ENCODE data around the gene MAN2B2.

Gene MAN2B2

GRCh38 chr4:6632125-6632524 is 57.1 kb downstream of the MAN2B2 start:
- peak; percentile 1 for DNase-seq
- Mint-ChIP-seq H3K27ac (no peak overlapping the region), H3K9me3 (no peaks in the 10 kb centered on the region), H3K27me3 (peaks cover 8% of the 10 kb centered on the region), H3K4me3 (no peak overlapping the region), H3K4me1 (peaks cover 8% of the 10 kb centered on the region), H3K36me3 (no peaks in the 10 kb centered on the region)
- CTCF ChIA-PET = interaction anchor here (1.0 kb wide), 1 partner anchor 20 kb away, joined by 3 read pairs; no protein-coding TSS in a partner anchor

DNA sequence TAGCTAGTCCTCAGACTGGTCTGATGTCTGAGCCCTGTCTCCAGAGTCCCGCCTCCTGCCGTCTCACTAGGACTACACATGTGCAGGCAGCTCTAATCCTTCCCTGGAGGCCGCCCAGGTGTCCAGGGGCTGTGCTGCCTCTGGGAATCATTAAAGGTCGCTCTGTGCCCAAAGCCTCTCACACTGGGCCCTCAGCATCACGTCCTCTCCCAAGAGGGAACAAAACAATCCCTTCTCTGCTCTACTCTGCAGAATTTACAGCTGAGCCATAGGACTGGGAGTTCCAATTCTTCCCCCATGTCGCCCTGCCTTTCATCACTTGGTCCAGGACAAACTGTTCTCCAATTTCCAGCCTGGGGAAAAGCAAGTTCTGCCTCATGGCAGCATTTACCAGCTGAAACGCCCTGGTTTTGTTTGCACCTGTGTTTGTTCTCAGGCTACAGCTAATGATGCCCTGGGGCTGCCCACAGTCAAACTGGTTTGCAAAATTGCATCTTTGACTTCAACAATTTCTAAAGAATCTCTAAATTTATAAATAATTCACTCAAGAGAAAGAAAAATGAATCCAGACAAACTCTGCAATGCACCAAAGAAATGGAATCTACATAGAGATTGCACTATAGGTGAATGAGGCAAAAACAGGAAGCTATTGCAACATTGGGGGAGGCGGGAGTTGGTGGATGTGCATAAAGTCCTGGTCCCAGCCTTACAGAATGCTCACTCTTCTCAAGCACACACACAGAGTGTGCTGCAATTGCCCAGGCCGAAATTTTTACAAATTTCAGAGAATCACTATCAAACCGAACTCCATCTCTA is 58.3 kb downstream of the MAN2B2 start:
- CTCF ChIA-PET = interaction anchor here (1.3 kb wide), 1 partner anchor 240 kb away, joined by 3 read pairs; no protein-coding TSS in a partner anchor
- H3K4me3 Mint-ChIP-seq = no peak overlapping the region
- no peak overlapping the region for H3K27ac Mint-ChIP-seq

GRCh38 chr4:6634746-6635145 is 59.8 kb downstream of the MAN2B2 start:
- peaks cover 3% of the 10 kb centered on the region for H3K9me3 Mint-ChIP-seq
- no peak overlapping the region for H3K27ac Mint-ChIP-seq
- peak; percentile 10 for DNase-seq
- CTCF ChIA-PET = interaction anchor here (0.7 kb wide), 1 partner anchor 46 kb away, joined by 4 read pairs; no protein-coding TSS in a partner anchor
- H3K27me3 Mint-ChIP-seq = peaks cover 5% of the 10 kb centered on the region
- no peak overlapping the region for H3K4me3 Mint-ChIP-seq
- peaks cover 13% of the 10 kb centered on the region for H3K4me1 Mint-ChIP-seq
- peaks cover 3% of the 10 kb centered on the region for H3K36me3 Mint-ChIP-seq

More for the DNA sequence above, 58.3 kb downstream of the MAN2B2 start:
- H3K36me3 Mint-ChIP-seq = peaks cover 1% of the 10 kb centered on the region
- H3K9me3 Mint-ChIP-seq = peaks cover 3% of the 10 kb centered on the region
- DNase-seq = peak; percentile 22
- peaks cover 8% of the 10 kb centered on the region for H3K27me3 Mint-ChIP-seq
- H3K4me1 Mint-ChIP-seq = peaks cover 8% of the 10 kb centered on the region

DNA sequence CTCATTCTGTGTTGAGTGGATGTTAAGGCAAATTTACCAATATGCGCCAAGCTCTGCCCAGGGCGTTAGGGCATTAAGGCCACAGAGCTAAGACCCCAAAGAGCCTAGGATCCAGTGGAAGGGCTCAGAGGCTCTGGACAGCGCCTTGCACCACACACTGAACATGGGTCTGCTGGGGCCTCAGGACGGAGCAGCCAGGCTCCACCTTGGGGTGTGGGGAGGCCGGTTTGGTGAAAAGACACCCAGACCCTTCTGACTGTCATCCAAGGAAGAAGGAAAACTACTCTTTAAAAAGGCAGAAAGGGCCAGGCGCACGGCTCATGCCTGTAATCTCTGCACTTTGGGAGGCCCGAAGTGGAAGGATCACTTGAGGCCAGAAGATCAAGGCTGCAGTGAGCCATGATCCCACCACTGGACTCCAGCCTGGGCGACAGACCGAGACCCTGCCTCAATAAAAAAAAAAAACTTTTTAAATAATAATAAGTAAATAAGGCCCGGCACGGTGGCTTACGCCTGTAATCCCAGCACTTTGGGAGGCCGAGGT is 64.2 kb downstream of the MAN2B2 start:
- no peak overlapping the region for H3K4me3 Mint-ChIP-seq
- CTCF ChIA-PET = no interaction called here
- peak overlapping the region; percentile 58 for H3K27ac Mint-ChIP-seq
- H3K4me1 Mint-ChIP-seq = peaks cover 32% of the 10 kb centered on the region
- peaks cover 40% of the 10 kb centered on the region for H3K36me3 Mint-ChIP-seq
- DNase-seq = peak; percentile 16
- no peaks in the 10 kb centered on the region for H3K27me3 Mint-ChIP-seq
- H3K9me3 Mint-ChIP-seq = peaks cover 3% of the 10 kb centered on the region

DNA sequence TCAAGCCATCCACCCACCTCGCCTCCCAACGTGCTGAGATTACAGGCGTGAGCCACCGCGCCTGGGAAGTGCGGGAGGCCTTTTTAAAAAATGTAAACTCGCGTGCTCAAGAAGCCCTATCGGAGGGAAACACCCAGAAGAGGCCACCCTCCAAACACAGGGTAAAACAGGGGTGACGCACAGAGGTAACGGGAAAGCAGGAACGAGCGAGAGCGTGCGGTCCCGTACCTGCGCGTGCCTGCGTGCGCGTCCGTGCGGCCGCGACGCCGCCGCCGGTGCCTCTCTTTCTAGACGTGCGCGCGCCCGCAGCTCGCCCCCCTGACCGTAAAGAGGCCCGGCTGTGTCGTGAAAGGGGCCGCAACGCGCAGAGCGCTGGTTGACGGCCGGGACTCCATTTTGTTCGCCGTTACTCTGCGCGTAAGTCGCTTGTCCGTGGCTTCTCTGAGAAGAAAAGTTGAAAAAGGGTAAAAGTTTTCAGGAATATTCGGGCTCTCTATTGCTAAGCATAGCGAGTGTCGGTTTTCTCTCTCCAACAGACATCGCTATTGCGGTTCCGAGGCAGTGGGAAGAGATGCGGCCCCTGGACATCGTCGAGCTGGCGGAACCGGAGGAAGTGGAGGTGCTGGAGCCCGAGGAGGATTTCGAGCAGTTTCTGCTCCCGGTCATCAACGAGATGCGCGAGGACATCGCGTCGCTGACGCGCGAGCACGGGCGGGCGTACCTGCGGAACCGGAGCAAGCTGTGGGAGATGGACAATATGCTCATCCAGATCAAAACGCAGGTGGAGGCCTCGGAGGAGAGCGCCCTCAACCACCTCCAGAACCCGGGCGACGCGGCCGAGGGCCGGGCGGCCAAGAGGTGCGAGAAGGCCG is 65.5 kb downstream of the MAN2B2 start, which contains the start of gene MRFAP1:
MRFAP1 (plus strand) TSS at position 394 of the 872 bp plus-strand sequence; CDS start at position 572, 178 bp downstream.
- CTCF ChIA-PET = interaction anchor here (0.7 kb wide), 1 partner anchor 53 kb away, joined by 3 read pairs; the partner anchor contains the start of gene S100P
- peak within 1 kb of the TSS; percentile 99 for H3K27ac Mint-ChIP-seq
- H3K27me3 Mint-ChIP-seq = no peaks in the 10 kb centered on the region
- peak; percentile 95 for DNase-seq
- peaks cover 40% of the 10 kb centered on the region for H3K36me3 Mint-ChIP-seq
- H3K9me3 Mint-ChIP-seq = peaks cover 3% of the 10 kb centered on the region
- H3K4me1 Mint-ChIP-seq = peaks cover 32% of the 10 kb centered on the region
- peak within 1 kb of the TSS; percentile 99 for H3K4me3 Mint-ChIP-seq

DNA sequence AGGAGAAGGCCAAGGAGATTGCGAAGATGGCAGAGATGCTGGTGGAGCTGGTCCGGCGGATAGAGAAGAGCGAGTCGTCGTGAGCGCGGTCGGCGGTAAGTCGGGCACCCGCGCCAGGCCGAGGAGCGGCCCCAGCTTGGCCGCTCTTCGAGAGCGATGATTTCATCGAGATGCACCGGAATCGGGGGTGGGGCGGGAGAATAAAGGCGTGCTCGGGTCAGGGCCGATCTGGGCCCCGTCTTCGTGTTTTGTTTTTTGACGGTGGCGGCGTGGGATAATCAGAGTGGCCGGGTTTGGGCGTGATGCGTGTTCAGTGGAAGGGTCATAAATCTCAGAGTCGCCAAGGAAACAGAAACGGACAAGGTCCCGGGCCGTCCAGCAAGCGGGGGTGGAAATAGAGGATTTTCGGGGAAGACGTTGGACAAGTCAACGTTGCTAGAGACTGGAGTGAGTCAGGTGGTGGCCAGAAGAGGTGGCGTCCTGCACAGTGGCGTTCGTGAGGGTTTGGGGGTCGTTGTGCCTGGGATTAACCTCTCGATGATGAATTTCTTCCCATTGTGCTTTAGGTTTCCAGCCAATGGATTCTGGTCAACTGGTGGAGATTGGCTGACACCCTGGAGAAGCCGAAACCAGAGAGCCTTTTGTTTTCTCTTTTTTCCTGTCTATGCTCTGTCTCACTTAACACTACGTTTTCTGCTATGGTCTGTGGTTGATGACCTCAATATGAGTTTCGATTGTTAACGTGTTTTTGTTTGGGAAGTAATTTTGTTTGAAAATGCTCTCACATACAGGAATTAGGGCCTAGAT is 66.4 kb downstream of the MAN2B2 start:
- Mint-ChIP-seq H3K36me3 (peaks cover 40% of the 10 kb centered on the region), H3K4me3 (peak overlapping the region; percentile 99), H3K9me3 (peaks cover 3% of the 10 kb centered on the region), H3K4me1 (peaks cover 32% of the 10 kb centered on the region), H3K27me3 (no peaks in the 10 kb centered on the region), H3K27ac (peak overlapping the region; percentile 99)
- DNase-seq = peak; percentile 66
- CTCF ChIA-PET = no interaction called here

DNA sequence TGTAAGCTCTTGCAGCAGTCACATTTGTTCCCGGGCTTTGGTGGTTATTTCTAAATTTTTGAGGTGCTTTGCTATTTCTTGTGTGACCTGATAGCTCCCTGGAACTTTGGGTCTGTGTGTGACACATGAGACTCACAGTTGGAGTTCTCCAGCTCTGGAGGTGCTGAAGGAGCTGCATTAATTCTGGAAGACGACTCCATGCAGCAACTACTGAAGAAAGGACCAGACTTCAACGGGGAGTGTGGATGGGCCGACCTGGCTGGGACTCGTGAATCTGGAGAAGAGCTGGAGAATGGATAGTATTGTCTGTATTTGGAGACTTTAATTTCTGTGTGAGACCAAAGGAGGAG is 67.0 kb downstream of the MAN2B2 start:
- H3K36me3 Mint-ChIP-seq = peaks cover 40% of the 10 kb centered on the region
- H3K27me3 Mint-ChIP-seq = peaks cover under 1% of the 10 kb centered on the region
- peaks cover 32% of the 10 kb centered on the region for H3K4me1 Mint-ChIP-seq
- peak overlapping the region; percentile 99 for H3K4me3 Mint-ChIP-seq
- peak; percentile 22 for DNase-seq
- H3K27ac Mint-ChIP-seq = peak overlapping the region; percentile 99
- H3K9me3 Mint-ChIP-seq = peaks cover 3% of the 10 kb centered on the region
- CTCF ChIA-PET = no interaction called here

DNA sequence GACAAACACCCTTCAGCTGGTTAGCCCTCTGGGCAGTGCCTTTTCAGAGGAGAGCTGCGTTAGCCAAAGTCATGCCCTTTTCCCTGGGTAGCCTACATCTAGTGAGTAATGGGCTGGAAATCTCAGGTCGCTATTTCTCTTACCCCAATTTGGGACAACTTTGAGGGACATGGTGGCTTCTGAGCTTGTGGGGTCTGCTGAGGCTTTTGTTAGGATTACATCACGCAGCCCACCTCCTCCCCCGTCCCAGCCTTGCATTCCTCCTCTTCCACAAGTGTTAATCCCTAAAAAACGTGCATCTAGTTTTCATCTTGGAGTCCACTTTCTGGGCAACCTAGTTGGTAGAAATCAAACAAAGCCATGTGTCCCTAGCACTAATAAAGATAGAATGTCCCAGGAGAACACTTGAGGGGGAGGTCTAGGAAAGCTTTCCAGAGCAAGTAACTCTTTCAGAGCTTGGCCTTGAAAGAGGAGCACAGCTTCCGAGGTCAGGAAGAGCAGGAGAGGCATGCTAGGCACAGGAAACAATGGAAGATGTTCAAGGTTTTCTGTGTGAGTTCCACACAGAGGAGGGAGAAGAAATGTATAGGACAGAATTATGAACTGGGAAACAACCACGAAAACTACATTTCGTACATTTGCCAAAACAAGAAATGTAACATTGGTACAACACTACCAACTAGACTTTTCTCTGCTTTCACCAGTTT is 68.3 kb downstream of the MAN2B2 start:
- Mint-ChIP-seq H3K9me3 (no peaks in the 10 kb centered on the region), H3K27ac (no peak overlapping the region), H3K36me3 (peaks cover 39% of the 10 kb centered on the region), H3K4me3 (no peak overlapping the region), H3K27me3 (peaks cover 5% of the 10 kb centered on the region), H3K4me1 (peaks cover 32% of the 10 kb centered on the region)
- CTCF ChIA-PET = interaction anchor here (0.6 kb wide), 1 partner anchor 76 kb away, joined by 3 read pairs; no protein-coding TSS in a partner anchor
- no peak for DNase-seq

DNA sequence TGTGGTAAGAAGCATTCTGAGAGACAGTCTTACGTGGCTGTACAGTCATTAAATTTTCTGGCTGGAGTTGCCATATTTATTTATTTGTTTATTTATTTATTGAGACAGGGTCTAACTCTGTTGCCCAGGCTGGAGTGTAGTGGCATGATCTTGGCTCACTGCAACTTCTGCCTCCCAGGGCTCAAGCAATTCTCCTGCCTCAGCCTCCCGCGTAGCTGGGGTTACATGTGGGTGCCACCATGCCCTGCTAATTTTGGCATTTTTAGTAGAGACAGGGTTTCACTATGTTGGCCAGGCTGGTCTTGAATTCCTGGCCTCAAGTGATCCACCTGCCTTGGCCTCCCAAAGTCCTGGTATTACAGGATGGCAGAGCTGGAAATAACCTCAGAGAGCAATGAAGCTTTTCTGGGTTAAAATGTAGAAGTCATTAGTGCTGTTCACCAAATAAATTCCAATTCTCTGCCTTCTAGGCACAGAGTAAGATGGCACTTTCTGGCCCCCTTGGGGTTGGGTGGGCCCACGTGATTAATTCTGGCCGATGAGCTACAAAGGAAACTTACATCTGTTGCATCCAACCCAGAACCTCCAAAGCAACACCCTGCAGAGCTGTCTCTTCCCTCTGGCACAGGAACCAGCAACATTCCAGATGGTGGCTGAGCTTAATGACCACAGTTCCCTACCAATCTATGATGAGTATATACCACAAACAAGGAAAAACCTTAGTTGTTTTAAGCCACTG is 70.0 kb downstream of the MAN2B2 start:
- Mint-ChIP-seq H3K27me3 (peaks cover 5% of the 10 kb centered on the region), H3K4me1 (peaks cover 27% of the 10 kb centered on the region), H3K27ac (no peak overlapping the region), H3K9me3 (no peaks in the 10 kb centered on the region), H3K4me3 (no peak overlapping the region), H3K36me3 (peaks cover 37% of the 10 kb centered on the region)
- DNase-seq = peak; percentile 9
- CTCF ChIA-PET = interaction anchor here (1.6 kb wide), 1 partner anchor 19 kb away, joined by 4 read pairs; no protein-coding TSS in a partner anchor

DNA sequence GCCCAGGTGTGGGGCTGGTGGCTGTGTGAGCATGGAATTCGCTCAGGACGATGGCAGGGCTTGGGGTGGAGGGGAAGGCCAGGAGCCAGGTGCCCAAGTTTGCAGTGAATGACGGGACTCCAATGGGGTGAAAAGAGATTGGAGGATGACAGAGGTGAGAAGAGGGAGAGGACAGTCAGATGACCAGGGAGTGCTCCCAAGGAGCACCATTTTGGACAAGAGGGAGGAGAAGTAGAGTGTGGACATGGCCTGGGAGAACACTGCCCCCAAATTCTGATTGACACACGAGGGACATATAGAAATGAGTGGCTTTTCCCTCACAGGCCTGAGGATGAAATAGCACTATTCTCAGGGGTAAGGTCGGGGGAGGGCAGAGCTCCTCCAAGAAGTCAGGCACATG is 72.2 kb downstream of the MAN2B2 start:
- Mint-ChIP-seq H3K27ac (no peak overlapping the region), H3K4me3 (no peak overlapping the region), H3K36me3 (peaks cover 18% of the 10 kb centered on the region), H3K9me3 (no peaks in the 10 kb centered on the region), H3K4me1 (peaks cover 14% of the 10 kb centered on the region), H3K27me3 (peaks cover 5% of the 10 kb centered on the region)
- CTCF ChIA-PET = no interaction called here
- DNase-seq = peak; percentile 17

DNA sequence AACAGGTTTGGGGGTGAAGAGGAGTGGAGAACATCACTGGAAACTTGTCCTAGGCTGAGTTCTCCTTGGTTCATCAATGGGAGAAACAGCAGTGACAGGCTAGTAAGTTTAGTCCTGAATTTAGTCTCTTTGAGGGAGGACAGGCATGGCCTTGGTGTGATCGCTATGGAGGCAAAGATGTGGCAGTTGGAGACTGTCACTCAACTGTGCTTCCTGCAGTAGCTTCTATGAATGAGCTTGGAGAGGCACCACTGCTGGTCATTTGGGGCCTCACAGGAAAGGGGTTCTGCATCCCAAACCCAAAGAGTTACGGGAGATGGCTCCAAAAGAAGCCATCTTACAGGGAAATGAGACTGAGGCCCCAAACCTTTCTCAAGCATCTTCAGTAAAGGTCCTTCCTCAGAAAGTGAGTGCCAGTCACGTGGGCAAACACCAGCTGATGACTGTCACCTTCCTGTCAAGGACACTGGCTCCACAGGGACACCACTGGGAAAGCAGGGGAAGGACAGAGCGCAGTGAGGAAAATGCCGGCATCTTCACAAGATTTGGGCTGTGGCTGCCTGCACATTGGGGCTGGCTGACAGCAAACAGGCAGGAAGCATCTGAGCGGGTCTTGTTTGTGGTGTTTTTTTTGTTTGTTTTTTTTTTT is 72.7 kb downstream of the MAN2B2 start:
- H3K4me1 Mint-ChIP-seq = peaks cover 9% of the 10 kb centered on the region
- H3K4me3 Mint-ChIP-seq = no peak overlapping the region
- peaks cover 5% of the 10 kb centered on the region for H3K27me3 Mint-ChIP-seq
- H3K36me3 Mint-ChIP-seq = peaks cover 12% of the 10 kb centered on the region
- H3K9me3 Mint-ChIP-seq = no peaks in the 10 kb centered on the region
- no peak overlapping the region for H3K27ac Mint-ChIP-seq
- DNase-seq = peak; percentile 17
- CTCF ChIA-PET = no interaction called here

DNA sequence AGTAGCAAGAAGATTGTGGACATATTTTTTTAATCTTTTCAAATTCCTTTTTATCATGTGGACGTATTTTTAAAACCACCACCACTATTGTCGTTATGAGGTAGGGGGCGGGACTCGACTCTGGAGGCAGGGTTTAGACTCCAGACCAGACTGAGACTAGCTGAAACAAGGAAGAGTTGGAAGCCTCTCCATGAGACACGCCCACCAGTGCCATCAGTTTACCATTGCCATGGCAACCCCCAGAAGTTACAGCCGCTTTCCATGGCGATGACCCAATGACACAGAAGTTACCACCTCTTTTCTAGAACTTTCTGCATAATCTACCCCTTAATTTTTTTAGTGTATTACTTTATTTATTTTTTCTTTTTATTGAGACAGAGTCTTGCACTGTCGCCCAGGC is 74.2 kb downstream of the MAN2B2 start:
- no peak overlapping the region for H3K27ac Mint-ChIP-seq

More for the DNA sequence above, 74.2 kb downstream of the MAN2B2 start:
- DNase-seq = peak; percentile 14
- Mint-ChIP-seq H3K4me1 (no peaks in the 10 kb centered on the region), H3K9me3 (no peaks in the 10 kb centered on the region), H3K4me3 (no peak overlapping the region), H3K27me3 (peaks cover 5% of the 10 kb centered on the region), H3K36me3 (no peaks in the 10 kb centered on the region)
- CTCF ChIA-PET = no interaction called here
